ENCODE measurements around the gene PKD1L1.

PKD1L1 gene

GRCh38 chr7:47907981-47908616 is 40.2 kb downstream of the PKD1L1 start:
- DNase-seq (ENCODE audit: low read depth in 2 of 2, low spot score in 1 of 2): no peak

GRCh38 chr7:47906883-47907282 is 41.4 kb downstream of the PKD1L1 start:
- DNase-seq (ENCODE audit: low read depth in 2 of 2, low spot score in 1 of 2): no peak

- DNase-seq (ENCODE audit: low read depth in 2 of 2, low spot score in 1 of 2): no peak
Observed at GRCh38 chr7:47905076-47905920, 43.0 kb downstream of the PKD1L1 start.

GRCh38 chr7:47902013-47902412 is 46.3 kb downstream of the PKD1L1 start:
- no peak for DNase-seq (ENCODE audit: low read depth in 2 of 2, low spot score in 1 of 2)

- no peak for DNase-seq (ENCODE audit: low read depth in 2 of 2, low spot score in 1 of 2)
Observed at GRCh38 chr7:47901542-47901941, 46.7 kb downstream of the PKD1L1 start.

- DNase-seq (ENCODE audit: low read depth in 2 of 2, low spot score in 1 of 2): no peak
Observed at GRCh38 chr7:47897831-47898230, 50.4 kb downstream of the PKD1L1 start.

GRCh38 chr7:47896809-47897423 is 51.4 kb downstream of the PKD1L1 start:
- DNase-seq (ENCODE audit: low read depth in 2 of 2, low spot score in 1 of 2): no peak

- DNase-seq (ENCODE audit: low read depth in 2 of 2, low spot score in 1 of 2): no peak
Observed at GRCh38 chr7:47895026-47895425, 53.2 kb downstream of the PKD1L1 start.

- no peak for DNase-seq (ENCODE audit: low read depth in 2 of 2, low spot score in 1 of 2)
Observed at GRCh38 chr7:47893721-47894365, 54.4 kb downstream of the PKD1L1 start.

- DNase-seq (ENCODE audit: low read depth in 2 of 2, low spot score in 1 of 2): no peak
Observed at GRCh38 chr7:47893238-47893637, 55.0 kb downstream of the PKD1L1 start.

GRCh38 chr7:47890606-47891005 is 57.7 kb downstream of the PKD1L1 start:
- DNase-seq (ENCODE audit: low read depth in 2 of 2, low spot score in 1 of 2): no peak

- no peak for DNase-seq (ENCODE audit: low read depth in 2 of 2, low spot score in 1 of 2)
Observed at GRCh38 chr7:47890125-47890524, 58.1 kb downstream of the PKD1L1 start.

- no peak for DNase-seq (ENCODE audit: low read depth in 2 of 2, low spot score in 1 of 2)
Observed at GRCh38 chr7:47889723-47890122, 58.5 kb downstream of the PKD1L1 start.

- no peak for DNase-seq (ENCODE audit: low read depth in 2 of 2, low spot score in 1 of 2)
Observed at GRCh38 chr7:47888371-47889265, 59.6 kb downstream of the PKD1L1 start.

- DNase-seq (ENCODE audit: low read depth in 2 of 2, low spot score in 1 of 2): no peak
Observed at GRCh38 chr7:47887016-47887640, 61.1 kb downstream of the PKD1L1 start.

GRCh38 chr7:47885987-47886811 is 62.1 kb downstream of the PKD1L1 start:
- DNase-seq (ENCODE audit: low read depth in 2 of 2, low spot score in 1 of 2): no peak

- no peak for DNase-seq (ENCODE audit: low read depth in 2 of 2, low spot score in 1 of 2)
Observed at GRCh38 chr7:47885309-47885986, 62.8 kb downstream of the PKD1L1 start.

GRCh38 chr7:47884675-47885074 is 63.6 kb downstream of the PKD1L1 start:
- no peak for DNase-seq (ENCODE audit: low read depth in 2 of 2, low spot score in 1 of 2)

- no peak for DNase-seq (ENCODE audit: low read depth in 2 of 2, low spot score in 1 of 2)
Observed at GRCh38 chr7:47882635-47883034, 65.6 kb downstream of the PKD1L1 start.
